HG03469 (cell line): ENCODE results near the gene DNAJC2.
"Not testable (repeated sequence)": the region's sequence is repeated elsewhere in the genome, so short reads cannot be mapped to it uniquely, and the experiment has no call there.

Experiments
- ATAC-seq: cut with Tn5 transposase; IDR thresholded peaks from one replicate; pipeline ENCODE4 v1.9.1; 2021; ENCODE audit warnings: mild to moderate bottlenecking, moderate library complexity, moderate number of reproducible peaks; ENCODE audit not compliant: unreplicated experiment

Gene DNAJC2

GRCh38 chr7:103278195-103278594, 66.4 kb downstream of the DNAJC2 start:
- ATAC-seq, result not testable (repeated sequence)

- not testable (repeated sequence) for ATAC-seq
These were observed 69.7 kb downstream of the DNAJC2 start for GRCh38 chr7:103274867-103275266.

GRCh38 chr7:103273374-103273773, 71.2 kb downstream of the DNAJC2 start:
- ATAC-seq, result not testable (repeated sequence)

GRCh38 chr7:103266229-103266628, 78.3 kb downstream of the DNAJC2 start:
- not testable (repeated sequence) for ATAC-seq

- not testable (repeated sequence) for ATAC-seq
These were observed 80.5 kb downstream of the DNAJC2 start for GRCh38 chr7:103264054-103264453.
